HFF-Myc (cell line): Measurements from ENCODE around the gene SPATA13.

Source experiments
- DNase-seq: peaks from one replicate; pipeline ENCODE4 v3.0.0-alpha.2; 2011; ENCODE audit warnings: low read depth; ENCODE audit errors: extremely low read depth
- H3K4me3 ChIP-seq: replicated peaks from 2 replicates; pipeline ENCODE4 v1.5.1; 2011; ENCODE audit warnings: low read depth, mild to moderate bottlenecking, control low read depth, low read length
- TF ChIP-seq, protein P1 (sequence below): IDR thresholded peaks from 2 replicates; pipeline ENCODE4 v1.5.1; 2012; ENCODE audit warnings: mild to moderate bottlenecking, low read depth, low read length, control low read depth; ENCODE audit errors: missing control alignments

The SPATA13 gene

DNA sequence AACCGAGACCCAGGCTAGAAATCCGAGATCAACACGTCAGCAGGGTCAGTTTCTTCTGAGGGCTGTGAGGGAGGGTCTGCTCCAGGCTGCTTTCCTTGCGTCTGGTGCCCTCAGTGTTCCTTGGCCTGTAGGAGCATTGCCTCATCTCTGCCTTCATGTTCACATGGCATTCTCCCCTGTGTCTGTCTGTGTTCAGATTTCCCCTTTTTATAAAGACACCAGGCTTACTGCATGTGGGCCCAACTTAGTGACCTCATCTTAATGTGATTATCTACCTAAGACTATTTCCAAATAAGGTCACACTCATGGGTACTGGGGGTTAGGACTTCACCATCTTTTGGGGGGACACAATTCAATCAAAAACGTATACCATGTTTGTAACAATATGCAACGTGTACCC, 91.6 kb downstream of the SPATA13 start:
- TF ChIP-seq, protein P1, sequence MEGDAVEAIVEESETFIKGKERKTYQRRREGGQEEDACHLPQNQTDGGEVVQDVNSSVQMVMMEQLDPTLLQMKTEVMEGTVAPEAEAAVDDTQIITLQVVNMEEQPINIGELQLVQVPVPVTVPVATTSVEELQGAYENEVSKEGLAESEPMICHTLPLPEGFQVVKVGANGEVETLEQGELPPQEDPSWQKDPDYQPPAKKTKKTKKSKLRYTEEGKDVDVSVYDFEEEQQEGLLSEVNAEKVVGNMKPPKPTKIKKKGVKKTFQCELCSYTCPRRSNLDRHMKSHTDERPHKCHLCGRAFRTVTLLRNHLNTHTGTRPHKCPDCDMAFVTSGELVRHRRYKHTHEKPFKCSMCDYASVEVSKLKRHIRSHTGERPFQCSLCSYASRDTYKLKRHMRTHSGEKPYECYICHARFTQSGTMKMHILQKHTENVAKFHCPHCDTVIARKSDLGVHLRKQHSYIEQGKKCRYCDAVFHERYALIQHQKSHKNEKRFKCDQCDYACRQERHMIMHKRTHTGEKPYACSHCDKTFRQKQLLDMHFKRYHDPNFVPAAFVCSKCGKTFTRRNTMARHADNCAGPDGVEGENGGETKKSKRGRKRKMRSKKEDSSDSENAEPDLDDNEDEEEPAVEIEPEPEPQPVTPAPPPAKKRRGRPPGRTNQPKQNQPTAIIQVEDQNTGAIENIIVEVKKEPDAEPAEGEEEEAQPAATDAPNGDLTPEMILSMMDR, result no peak
- no peak for DNase-seq
- no peak overlapping the region for H3K4me3 ChIP-seq

DNA sequence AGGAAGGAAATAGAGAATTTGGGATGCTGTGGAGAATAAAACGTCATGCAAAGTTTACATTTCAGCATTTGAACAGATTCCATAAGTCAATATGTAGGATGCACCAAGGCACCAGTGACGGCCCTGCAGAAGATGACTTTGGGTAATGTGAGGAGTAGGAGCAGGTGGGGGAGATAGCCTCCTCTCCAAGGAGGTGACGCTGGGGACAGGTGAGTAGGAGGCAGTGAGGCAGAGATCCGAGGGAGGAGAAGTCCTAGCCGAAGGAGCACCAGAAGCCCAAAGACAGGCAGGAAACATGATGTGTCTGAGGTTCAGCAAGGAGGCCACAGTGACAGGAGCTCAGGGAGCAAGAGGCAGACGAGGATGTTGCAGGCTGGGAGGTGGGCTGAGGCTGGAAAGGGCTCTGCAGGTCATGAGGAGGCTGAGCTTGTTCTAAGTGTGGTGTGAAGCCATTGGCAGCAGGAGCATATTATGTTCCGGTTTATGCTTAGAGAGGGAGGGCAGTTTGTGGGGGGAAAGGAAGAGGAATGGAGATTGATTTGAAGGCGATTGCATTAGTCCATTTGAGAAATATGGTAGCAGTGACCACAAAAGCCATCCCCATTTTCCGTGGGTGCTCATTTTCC, 93.1 kb downstream of the SPATA13 start:
- DNase-seq, result no peak
- H3K4me3 ChIP-seq, result no peak overlapping the region
- TF ChIP-seq, protein P1, result no peak

DNA sequence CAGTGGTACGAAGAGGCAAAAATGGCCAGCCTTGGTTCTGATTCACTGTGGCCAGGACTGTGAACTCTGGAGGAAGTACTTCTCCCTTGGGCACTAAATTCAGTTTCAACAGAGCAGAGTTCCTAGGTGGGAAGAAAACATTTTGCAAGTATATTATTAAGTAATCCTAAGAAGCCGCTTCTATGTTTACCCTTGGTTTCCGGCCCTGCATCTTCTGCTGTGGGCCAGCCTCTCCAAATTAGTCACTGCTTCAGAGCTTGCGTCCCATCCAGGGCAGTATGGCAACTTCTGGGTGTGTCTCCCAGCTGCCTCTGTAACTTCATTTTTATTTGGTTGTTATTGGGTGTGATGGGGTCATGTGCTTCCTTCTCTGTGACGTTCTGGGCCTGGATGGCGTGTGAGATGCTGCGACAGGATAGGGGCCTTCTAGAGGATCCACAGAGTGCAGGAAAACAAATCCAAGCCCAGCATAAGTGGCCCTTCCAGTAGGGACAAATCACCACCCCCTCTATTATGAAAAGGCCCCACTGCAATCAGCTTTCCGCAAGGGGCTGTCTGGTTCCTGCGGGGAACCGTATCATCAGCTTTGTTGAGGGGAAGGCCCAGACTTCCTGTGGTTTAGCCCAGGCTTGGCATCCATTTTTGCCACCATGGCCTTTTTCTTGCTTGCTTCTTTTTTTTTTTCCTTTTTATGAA, 93.8 kb downstream of the SPATA13 start:
- DNase-seq, result no peak
- no peak overlapping the region for H3K4me3 ChIP-seq
- TF ChIP-seq, protein P1, result no peak

DNA sequence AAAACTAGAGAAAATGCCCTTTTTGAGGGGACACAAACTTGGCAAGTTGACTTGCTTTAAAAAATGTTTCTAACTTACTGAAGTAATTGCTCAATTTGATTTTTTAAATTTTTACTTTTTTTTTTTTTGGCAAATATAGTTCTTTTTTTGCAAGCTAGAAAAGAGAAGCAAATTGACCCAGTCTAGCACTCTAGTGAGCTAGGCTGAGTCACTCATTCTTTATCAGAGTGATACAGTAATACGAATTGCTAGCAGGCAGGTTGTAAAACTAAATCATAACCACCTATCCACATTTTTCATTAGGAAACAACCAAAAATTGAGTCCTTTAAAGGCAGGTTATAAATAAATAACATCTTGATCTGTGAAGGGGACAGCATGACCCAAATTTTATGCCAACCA, 97.0 kb downstream of the SPATA13 start:
- DNase-seq, result no peak
- no peak overlapping the region for H3K4me3 ChIP-seq
- TF ChIP-seq, protein P1, result no peak

DNA sequence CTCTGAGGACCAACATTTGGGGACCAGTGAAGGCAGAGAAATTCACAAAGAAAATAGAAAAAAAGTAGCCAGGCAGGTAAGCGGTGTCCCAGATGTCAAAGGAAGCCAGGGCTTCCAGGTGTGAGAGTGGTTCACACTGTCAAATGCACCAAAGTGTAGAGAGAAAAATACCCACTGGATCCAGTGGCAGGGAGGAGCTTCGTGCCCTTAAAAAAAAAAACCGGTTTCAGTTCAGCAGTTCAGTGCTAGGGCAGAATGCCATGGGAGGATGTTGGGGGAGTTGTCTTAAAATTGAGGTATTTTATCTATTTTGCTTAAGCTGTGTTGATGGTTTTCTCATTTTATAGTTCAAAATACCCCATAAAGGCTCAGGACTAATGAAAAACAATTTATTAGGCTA, 101.0 kb downstream of the SPATA13 start:
- TF ChIP-seq, protein P1, result no peak
- DNase-seq, result no peak

DNA sequence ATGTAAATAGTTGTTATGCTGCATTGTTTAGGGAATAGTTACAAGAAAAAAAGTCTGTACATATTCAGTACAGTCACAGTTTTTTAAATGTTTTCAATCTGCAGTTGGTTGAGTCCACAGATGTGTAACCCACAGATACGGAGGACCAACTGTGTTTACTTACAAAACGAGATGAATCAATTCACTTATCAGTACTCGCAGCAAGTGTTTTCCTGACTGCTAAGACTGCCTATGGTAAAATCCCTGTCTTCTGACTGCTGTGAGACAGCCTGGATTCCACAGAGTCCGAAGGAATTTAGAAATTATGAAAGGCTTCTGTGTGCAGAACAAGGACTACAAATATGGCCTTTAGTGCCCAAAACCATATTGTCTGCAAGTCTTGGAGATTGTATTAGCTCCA, 103.1 kb downstream of the SPATA13 start:
- TF ChIP-seq, protein P1, result no peak
- no peak for DNase-seq
- H3K4me3 ChIP-seq, result no peak overlapping the region

More for the DNA sequence above, 101.0 kb downstream of the SPATA13 start:
- H3K4me3 ChIP-seq, result no peak overlapping the region

DNA sequence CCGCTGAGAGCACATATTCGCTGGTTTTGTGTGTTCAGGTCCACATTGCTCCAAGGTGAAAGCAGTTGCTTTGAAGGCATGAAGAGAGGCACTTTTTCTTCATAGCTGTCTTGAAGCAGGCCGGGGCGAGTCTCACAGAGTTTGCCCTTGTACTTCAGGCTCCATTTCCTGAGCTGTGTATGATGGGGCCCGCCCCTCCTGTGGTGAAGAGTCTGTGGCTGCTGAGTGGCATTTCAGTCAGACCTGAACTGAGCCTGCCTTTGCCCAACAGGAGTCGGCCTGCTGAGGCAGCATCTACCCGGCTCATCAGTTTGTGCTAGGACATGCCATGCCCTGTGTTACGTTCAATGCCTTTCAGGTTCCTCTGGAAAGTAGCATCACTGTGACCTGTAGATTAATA, 104.5 kb downstream of the SPATA13 start:
- TF ChIP-seq, protein P1, result no peak
- H3K4me3 ChIP-seq, result no peak overlapping the region
- no peak for DNase-seq
